Right lobe of liver (tissue), 6 donors: ENCODE measurements around the gene CNDP1. TPM values are rescaled to one million over a fixed set of nuclear protein-coding genes. Genes with fewer than 3 reads are reported as not detected.
"Not testable (repeated sequence)": the region's sequence is repeated elsewhere in the genome, so short reads cannot be mapped to it uniquely, and the experiment has no call there.

ENCODE experiments used
- ATAC-seq, 4 donors: fragments of 200-7000 bp; cut with Tn5 transposase; one replicate each; pipeline ENCODE4 v1.9.1; 2020; ENCODE audit warnings: mild to moderate bottlenecking in 4 of 4, moderate library complexity in 4 of 4
- DNase-seq, 3 donors: peaks; one replicate each; pipeline ENCODE4 v3.0.0-alpha.2; 2020
- H3K27ac ChIP-seq, 3 donors: fragments of 200-600 bp; one replicate each; pipeline ENCODE4 v1.8.0; 2022
- H3K27me3 ChIP-seq, 2 donors: fragments of 200-600 bp; one replicate each; pipeline ENCODE4 v1.8.0; 2022
- H3K36me3 ChIP-seq, 4 donors: fragments of 200-600 bp; sonication (generic) in 1 of 4; one replicate each; pipeline versions ENCODE4 v1.5.1 to v1.8.0; 2017 to 2022; ENCODE audit warnings: control low read depth in 1 of 4
- H3K4me1 ChIP-seq, 4 donors: fragments of 200-600 bp; sonication (generic) in 1 of 4; one replicate each; pipeline versions ENCODE4 v1.5.1 to v1.8.0; 2017 to 2022; ENCODE audit warnings: control low read depth in 1 of 4
- H3K4me3 ChIP-seq, 3 donors: fragments of 200-600 bp; one replicate each; pipeline ENCODE4 v1.8.0; 2022
- H3K9me3 ChIP-seq, 4 donors: fragments of 200-600 bp; sonication (generic) in 1 of 4; one replicate each; pipeline versions ENCODE4 v1.5.1 to v1.8.0; 2017 to 2022; ENCODE audit warnings: control low read depth in 1 of 4
- CTCF ChIP-seq, 4 donors: fragments of 200-600 bp in 3 of 4; fragments of 450-650 bp in 1 of 4; IDR thresholded peaks; one replicate each; pipeline versions ENCODE4 v1.5.1 to v1.8.0; 2016 to 2022; ENCODE audit warnings: antibody characterized with exemption in 4 of 4, mild to moderate bottlenecking in 2 of 4
- POLR2A ChIP-seq: fragments of 450-650 bp; IDR thresholded peaks from one replicate; pipeline ENCODE4 v1.6.1; 2017; ENCODE audit warnings: antibody characterized with exemption, mild to moderate bottlenecking
- WGBS: methylation state at CpG from one replicate; pipeline ENCODE4 v1.1.6; 2018; ENCODE audit warnings: low coverage, low lambda C conversion rate; ENCODE audit not compliant: insufficient coverage; ENCODE audit errors: missing lambda C conversion rate; 5-methylcytosine and 5-hydroxymethylcytosine counted together
- intact Hi-C, 2 donors: fragments of 100-400 bp; cut with DNase I; formaldehyde crosslinking; loops; one replicate each; pipeline versions ENCODE4 v1.11.2 to v1.14.1; 2022
- total RNA-seq, 6 experiments: library from RNA; depleted of rRNA in 2 of 6; stranded (reverse); fragments of >200 nt in 2 of 6; fragmentation: NEBNext Ultra II Directional in 3 of 6; extraction: Animal tissue kit (Norgen Biotek cat#: 25700) in 3 of 6; gene quantifications; one replicate each; pipeline versions ENCODE4 v1.1.0 to v1.2.4, GENCODE V29; 2016 to 2023
- donor health status: DM: no; HTN: yes; CAD: no.
- donor health status: DM: no; HTN: no; CAD: no.
- donor health status: DM: no; HTN: no; CAD: no.
- donor health status: DM: no; HTN: yes; CAD: no.
- donor health status: DM: no; HTN: yes; CAD: no.

CNDP1 gene
- total RNA-seq, 6 experiments from 2014 or later: 10.4 to 61.4 (median 28.4) TPM

- H3K9me3 ChIP-seq: no peaks in the 10 kb centered on the region
These were observed 35.3 kb upstream of the CNDP1 start for GRCh38 chr18:74498712-74499627.

GRCh38 chr18:74499633-74500032 is 34.7 kb upstream of the CNDP1 start:
- 23% methylated on average over 9 of the region's 9 CpGs for WGBS
- H3K36me3 ChIP-seq: peaks cover 8 to 26% (median 18%) of the 10 kb centered on the region in 4 donors
- peak; percentile 4 to 53 (median 25) for ATAC-seq

More at GRCh38 chr18:74498712-74499627, 35.3 kb upstream of the CNDP1 start:
- Histone ChIP-seq H3K27ac (peak overlapping the region; percentile 91 to 96 (median 92)), H3K27me3 (no peaks in the 10 kb centered on the region), H3K4me3 (peak overlapping the region; percentile 12 to 30 (median 19)), H3K36me3 (peaks cover 3 to 22% (median 15%) of the 10 kb centered on the region in 4 donors), H3K4me1 (peaks cover 0 to 54% (median 22%) of the 10 kb centered on the region in 4 donors)
- TF ChIP-seq POLR2A (no peak), CTCF (IDR thresholded peaks at IDR 0.05) (no peak)
- 32% methylated on average over 13 of the region's 14 CpGs for WGBS
- ATAC-seq: peak; percentile 0 to 43 (median 12)
- peak; percentile 76 to 88 (median 85) for DNase-seq
- intact Hi-C loops: no loop called here

GRCh38 chr18:74500372-74500771 is 33.9 kb upstream of the CNDP1 start:
- H3K9me3 ChIP-seq: no peaks in the 10 kb centered on the region

More at GRCh38 chr18:74499633-74500032, 34.7 kb upstream of the CNDP1 start:
- Histone ChIP-seq H3K9me3 (no peaks in the 10 kb centered on the region), H3K27me3 (no peaks in the 10 kb centered on the region), H3K4me3 (peak overlapping the region; percentile 12 to 30 (median 19)), H3K4me1 (peaks cover 0 to 54% (median 22%) of the 10 kb centered on the region in 4 donors), H3K27ac (peak overlapping the region; percentile 91 to 96 (median 92))
- no peak for TF ChIP-seq CTCF (IDR thresholded peaks at IDR 0.05)
- TF ChIP-seq POLR2A: peak; percentile 78
- intact Hi-C loops: no loop called here
- DNase-seq: peak; percentile 80 to 92 (median 91)

GRCh38 chr18:74500774-74501173 is 33.5 kb upstream of the CNDP1 start:
- ATAC-seq, intact Hi-C loops, H3K9me3 ChIP-seq, DNase-seq, H3K27me3 ChIP-seq: not testable (repeated sequence)
- peak; percentile 72 for TF ChIP-seq POLR2A
- Histone ChIP-seq H3K27ac (peak overlapping the region; percentile 91 to 96 (median 92)), H3K4me1 (peaks cover 0 to 54% (median 22%) of the 10 kb centered on the region in 4 donors), H3K36me3 (peaks cover 11 to 28% (median 20%) of the 10 kb centered on the region in 4 donors), H3K4me3 (peak overlapping the region; percentile 12 to 30 (median 19))
- WGBS: 15% methylated on average over 8 of the region's 8 CpGs

More at GRCh38 chr18:74500372-74500771, 33.9 kb upstream of the CNDP1 start:
- ATAC-seq (no peak), DNase-seq (no peak)
- Histone ChIP-seq H3K4me3 (peak overlapping the region; percentile 12 to 30 (median 19)), H3K27ac (peak overlapping the region; percentile 91 to 96 (median 92)), H3K4me1 (peaks cover 0 to 54% (median 22%) of the 10 kb centered on the region in 4 donors), H3K36me3 (peaks cover 11 to 26% (median 19%) of the 10 kb centered on the region in 4 donors), H3K27me3 (no peaks in the 10 kb centered on the region)
- no peak for TF ChIP-seq POLR2A
- intact Hi-C loops: no loop called here
- WGBS: 28% methylated on average over 6 of the region's 6 CpGs

GRCh38 chr18:74501386-74501785 is 32.9 kb upstream of the CNDP1 start:
- H3K9me3 ChIP-seq: no peaks in the 10 kb centered on the region
- peaks cover 11 to 34% (median 23%) of the 10 kb centered on the region in 4 donors for H3K36me3 ChIP-seq
- no peak for TF ChIP-seq CTCF (IDR thresholded peaks at IDR 0.05)
- TF ChIP-seq POLR2A: no peak
- ATAC-seq (peak; percentile 8 to 37 (median 22)), DNase-seq (no peak)
- H3K27ac ChIP-seq: peak overlapping the region; percentile 91 to 96 (median 92)
- peaks cover 0 to 54% (median 22%) of the 10 kb centered on the region in 4 donors for H3K4me1 ChIP-seq
- intact Hi-C loops: no loop called here
- peak overlapping the region; percentile 12 to 30 (median 19) for H3K4me3 ChIP-seq
- 43% methylated on average over 3 of the region's 4 CpGs for WGBS
- no peaks in the 10 kb centered on the region for H3K27me3 ChIP-seq
